ENCODE results near the gene IGFBP7.

DNA sequence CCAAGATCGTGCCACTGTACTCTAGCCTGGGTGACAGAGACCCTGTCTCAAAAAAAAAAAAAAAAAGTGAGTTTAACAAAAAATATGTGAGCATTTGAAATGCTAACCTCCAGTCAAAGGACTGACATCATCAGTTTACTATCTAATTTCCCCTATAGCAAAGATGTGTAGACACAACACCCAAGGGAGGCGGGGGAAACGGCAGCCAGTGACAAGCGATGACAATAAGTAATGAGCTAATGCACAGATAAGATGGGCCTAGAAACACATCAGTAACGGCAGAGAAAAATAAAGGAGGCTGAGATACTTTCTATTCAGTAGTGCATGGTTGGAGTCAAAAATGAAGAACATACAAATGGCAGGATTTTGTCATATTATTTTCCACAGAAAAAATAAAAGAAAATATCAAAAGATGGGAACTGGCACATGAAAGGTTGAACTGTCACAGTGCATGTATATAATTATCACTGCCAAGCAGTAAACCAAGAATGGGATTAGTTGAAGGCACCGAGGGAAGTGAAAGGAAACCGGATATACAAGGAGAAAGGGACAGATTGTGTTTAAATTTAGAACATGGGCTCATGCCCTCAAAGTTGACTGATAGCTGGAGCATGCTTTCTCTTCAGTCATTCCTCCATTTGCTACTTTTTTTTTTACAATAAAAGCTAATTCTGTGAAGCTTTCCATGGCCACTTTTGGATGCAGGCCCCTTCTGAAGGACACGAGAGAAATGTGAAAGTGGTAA is 41.8 kb downstream of the IGFBP7 start:
- TF ChIP-seq POLR2AphosphoS5 (IDR thresholded peaks at IDR 0.05; ENCODE audit: low read depth, low read length): no peak
- no peak for TF ChIP-seq SIN3A (IDR thresholded peaks at IDR 0.05; ENCODE audit: borderline replicate concordance, insufficient read depth, low read length)
- TF ChIP-seq FOXP2 (optimal IDR thresholded peaks at IDR 0.05; ENCODE audit: borderline replicate concordance, extremely low read depth, extremely low read length, insufficient read depth): peak; percentile 78
- TF ChIP-seq TAF1 (IDR thresholded peaks at IDR 0.05; ENCODE audit: borderline replicate concordance, insufficient read depth, low read length): no peak
- TF ChIP-seq, protein P1, sequence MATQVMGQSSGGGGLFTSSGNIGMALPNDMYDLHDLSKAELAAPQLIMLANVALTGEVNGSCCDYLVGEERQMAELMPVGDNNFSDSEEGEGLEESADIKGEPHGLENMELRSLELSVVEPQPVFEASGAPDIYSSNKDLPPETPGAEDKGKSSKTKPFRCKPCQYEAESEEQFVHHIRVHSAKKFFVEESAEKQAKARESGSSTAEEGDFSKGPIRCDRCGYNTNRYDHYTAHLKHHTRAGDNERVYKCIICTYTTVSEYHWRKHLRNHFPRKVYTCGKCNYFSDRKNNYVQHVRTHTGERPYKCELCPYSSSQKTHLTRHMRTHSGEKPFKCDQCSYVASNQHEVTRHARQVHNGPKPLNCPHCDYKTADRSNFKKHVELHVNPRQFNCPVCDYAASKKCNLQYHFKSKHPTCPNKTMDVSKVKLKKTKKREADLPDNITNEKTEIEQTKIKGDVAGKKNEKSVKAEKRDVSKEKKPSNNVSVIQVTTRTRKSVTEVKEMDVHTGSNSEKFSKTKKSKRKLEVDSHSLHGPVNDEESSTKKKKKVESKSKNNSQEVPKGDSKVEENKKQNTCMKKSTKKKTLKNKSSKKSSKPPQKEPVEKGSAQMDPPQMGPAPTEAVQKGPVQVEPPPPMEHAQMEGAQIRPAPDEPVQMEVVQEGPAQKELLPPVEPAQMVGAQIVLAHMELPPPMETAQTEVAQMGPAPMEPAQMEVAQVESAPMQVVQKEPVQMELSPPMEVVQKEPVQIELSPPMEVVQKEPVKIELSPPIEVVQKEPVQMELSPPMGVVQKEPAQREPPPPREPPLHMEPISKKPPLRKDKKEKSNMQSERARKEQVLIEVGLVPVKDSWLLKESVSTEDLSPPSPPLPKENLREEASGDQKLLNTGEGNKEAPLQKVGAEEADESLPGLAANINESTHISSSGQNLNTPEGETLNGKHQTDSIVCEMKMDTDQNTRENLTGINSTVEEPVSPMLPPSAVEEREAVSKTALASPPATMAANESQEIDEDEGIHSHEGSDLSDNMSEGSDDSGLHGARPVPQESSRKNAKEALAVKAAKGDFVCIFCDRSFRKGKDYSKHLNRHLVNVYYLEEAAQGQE (IDR thresholded peaks at IDR 0.05; ENCODE audit: insufficient read depth in 1 of 2, low read depth in 2 of 2, low read length in 2 of 2): 0 out of 4 replicates have a peak, but pooled peaks of 1 of the 2 experiments have one; percentile 39
